ENCODE data around the gene PYGL.

GRCh38 chr14:50892255-50892654 is 52.0 kb downstream of the PYGL start:
- TF ChIP-seq CTCF (IDR thresholded peaks at IDR 0.05; ENCODE audit: low read depth, low read length, poor library complexity, severe bottlenecking): no peak
- TF ChIP-seq EZH2phosphoT487 (IDR thresholded peaks at IDR 0.05; ENCODE audit: borderline replicate concordance, low read length): no peak
